Muscle layer of colon (tissue), 2 donors: ENCODE data around the gene GLS.

Experiments used
- H3K27ac ChIP-seq: one replicate; pipeline ENCODE4 v1.7.0; 2013; ENCODE audit warnings: low read depth, mild to moderate bottlenecking, low read length, moderate library complexity
- H3K27me3 ChIP-seq, 2 donors: one replicate each; pipeline ENCODE4 v1.7.0; 2013; ENCODE audit warnings: low read length in 2 of 2, mild to moderate bottlenecking in 2 of 2; ENCODE audit not compliant: insufficient read depth in 2 of 2, control insufficient read depth in 1 of 2
- H3K36me3 ChIP-seq: one replicate; pipeline ENCODE4 v1.7.0; 2013; ENCODE audit warnings: mild to moderate bottlenecking, low read length; ENCODE audit not compliant: insufficient read depth
- H3K4me1 ChIP-seq: one replicate; pipeline ENCODE4 v1.7.0; 2013; ENCODE audit warnings: mild to moderate bottlenecking, low read length; ENCODE audit not compliant: insufficient read depth
- H3K4me3 ChIP-seq, 2 donors: one replicate each; pipeline ENCODE4 v1.7.0; 2013; ENCODE audit warnings: low read length in 2 of 2, low read depth in 1 of 2, mild to moderate bottlenecking in 1 of 2, moderate library complexity in 1 of 2
- H3K9ac ChIP-seq: one replicate; pipeline ENCODE4 v1.7.0; 2013; ENCODE audit warnings: low read length
- H3K9me3 ChIP-seq: one replicate; pipeline ENCODE4 v1.7.0; 2013; ENCODE audit warnings: mild to moderate bottlenecking, low read length
- donor health status: abdominal sarcoma.
- donor health status: Adenocarcinoma of cecum.

The GLS gene

DNA sequence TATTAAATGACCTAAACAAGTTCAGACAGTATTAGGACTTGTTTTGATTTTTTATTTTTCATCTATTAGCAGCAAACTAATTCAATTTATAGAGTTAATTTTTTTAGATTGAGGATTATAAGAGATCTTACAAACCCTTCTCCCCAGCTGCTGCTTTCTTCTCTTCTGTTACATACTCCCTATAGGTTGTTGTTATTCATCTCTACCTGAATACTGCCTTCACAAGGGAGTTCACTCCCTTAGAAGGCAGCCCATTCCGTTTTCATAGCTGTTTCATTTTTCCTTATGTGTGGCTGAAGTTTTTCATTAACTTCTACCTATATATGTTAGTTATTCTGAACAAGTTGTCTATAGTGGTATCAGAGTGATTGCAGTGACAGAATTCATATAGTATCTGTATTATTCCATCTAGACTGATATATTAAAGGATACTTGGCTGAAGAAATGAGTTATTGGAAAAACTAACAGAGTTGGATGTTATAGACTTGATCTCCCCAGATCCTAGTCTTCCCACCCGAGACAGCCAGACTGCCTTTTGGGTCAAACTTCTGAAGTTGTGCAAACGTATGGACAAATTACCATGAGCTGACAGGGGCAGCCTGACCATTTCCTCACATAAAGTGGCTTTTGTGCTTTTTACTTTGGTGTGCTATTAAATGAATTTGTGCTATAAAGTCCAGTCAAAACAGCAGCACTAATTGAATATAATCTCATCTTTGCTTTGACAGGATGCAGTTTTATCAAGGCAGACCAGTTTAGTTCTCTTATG is 8.7 kb downstream of the GLS start:
- Histone ChIP-seq H3K4me3 (no peak overlapping the region), H3K36me3 (no peaks in the 10 kb centered on the region), H3K9me3 (no peaks in the 10 kb centered on the region), H3K9ac (no peak overlapping the region), H3K27ac (no peak overlapping the region), H3K4me1 (peaks cover 45% of the 10 kb centered on the region), H3K27me3 (no peaks in the 10 kb centered on the region)

DNA sequence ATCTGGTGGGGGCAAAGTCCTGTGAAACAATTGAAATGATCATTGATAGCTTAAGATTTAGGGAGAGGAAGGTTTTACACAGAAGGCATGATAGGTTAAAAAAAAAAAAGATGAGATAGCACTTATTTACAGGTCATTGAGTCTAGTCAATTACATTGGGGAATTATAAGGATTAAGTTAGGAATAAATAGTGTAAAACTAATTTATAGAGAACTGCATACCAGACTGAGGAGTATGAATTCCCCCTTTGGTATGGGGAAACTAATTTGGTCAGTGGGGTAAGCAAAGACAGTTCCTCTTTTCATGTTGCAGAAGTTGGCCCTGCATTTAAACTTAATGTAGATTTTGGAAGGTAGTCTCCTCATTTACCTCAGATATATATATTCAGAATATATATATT is 10.8 kb downstream of the GLS start:
- Histone ChIP-seq H3K9me3 (no peaks in the 10 kb centered on the region), H3K9ac (no peak overlapping the region), H3K36me3 (peaks cover 8% of the 10 kb centered on the region), H3K4me3 (no peak overlapping the region), H3K4me1 (peaks cover 44% of the 10 kb centered on the region), H3K27me3 (no peaks in the 10 kb centered on the region), H3K27ac (no peak overlapping the region)

DNA sequence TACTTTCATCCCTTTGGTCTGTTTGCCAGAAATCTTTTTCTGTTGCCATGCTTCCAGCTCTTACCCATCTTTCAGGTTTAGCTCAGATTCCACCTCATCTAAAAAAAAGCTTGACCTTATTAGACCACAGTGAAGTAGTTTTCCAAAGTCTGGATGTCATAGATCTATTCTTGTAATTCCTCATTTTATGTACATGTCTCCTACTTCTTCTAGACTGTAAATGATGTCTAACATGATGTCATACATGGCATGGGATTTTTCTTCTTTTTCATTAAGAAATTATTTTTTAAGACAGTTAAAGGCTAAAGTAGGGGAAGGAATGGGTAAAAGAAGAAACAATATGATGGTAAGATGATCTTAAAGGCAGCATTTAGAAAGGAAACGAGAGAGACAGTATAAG is 11.3 kb downstream of the GLS start:
- H3K27ac ChIP-seq: no peak overlapping the region
- H3K4me3 ChIP-seq: no peak overlapping the region
- no peaks in the 10 kb centered on the region for H3K27me3 ChIP-seq
- H3K36me3 ChIP-seq: peaks cover 12% of the 10 kb centered on the region
- H3K9me3 ChIP-seq: no peaks in the 10 kb centered on the region
- H3K9ac ChIP-seq: no peak overlapping the region
- H3K4me1 ChIP-seq: peaks cover 43% of the 10 kb centered on the region

DNA sequence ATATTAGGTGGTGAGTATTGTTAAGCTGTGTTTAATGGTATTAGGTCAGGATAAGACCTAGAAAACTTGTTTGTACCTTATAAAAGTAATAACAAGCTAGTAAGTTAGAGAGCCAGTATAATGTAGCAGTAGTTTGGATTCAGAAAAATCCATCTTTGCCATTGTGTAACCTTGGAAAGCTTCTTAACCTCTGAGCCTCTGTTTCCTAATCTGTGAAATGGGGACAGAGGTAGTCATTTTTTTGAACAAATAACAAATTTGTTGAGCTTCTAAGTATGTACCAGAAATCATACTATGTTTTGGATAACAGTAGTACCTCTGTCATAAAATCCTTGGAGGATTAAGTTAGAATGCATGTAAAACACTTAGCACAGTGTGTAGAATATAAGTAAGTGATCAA is 12.5 kb downstream of the GLS start:
- Histone ChIP-seq H3K36me3 (peaks cover 12% of the 10 kb centered on the region), H3K27ac (no peak overlapping the region), H3K4me1 (peaks cover 31% of the 10 kb centered on the region), H3K9ac (no peak overlapping the region), H3K9me3 (no peaks in the 10 kb centered on the region), H3K27me3 (no peaks in the 10 kb centered on the region), H3K4me3 (no peak overlapping the region)

DNA sequence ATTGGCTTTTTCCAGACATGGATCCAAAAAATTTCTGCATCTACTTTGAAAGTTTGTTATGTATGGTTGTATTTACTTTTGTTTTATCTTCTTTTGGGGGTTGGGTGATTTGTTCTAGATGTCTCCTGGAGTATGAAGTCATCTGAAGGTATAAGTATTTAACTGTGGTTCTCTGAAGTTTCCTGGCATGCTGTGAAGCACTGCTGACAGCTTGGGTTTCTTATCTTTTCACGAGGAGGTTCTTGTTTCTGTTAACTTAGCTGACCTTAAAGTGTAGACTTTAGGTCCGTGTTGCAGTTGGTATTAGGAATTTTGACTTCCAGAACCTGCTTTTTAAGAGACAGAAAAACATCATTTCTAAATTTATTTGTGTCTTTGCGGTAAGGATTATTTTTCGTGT is 15.9 kb downstream of the GLS start:
- Histone ChIP-seq H3K27ac (no peak overlapping the region), H3K4me3 (no peak overlapping the region), H3K4me1 (peaks cover 11% of the 10 kb centered on the region), H3K36me3 (peaks cover 18% of the 10 kb centered on the region), H3K9me3 (no peaks in the 10 kb centered on the region), H3K9ac (no peak overlapping the region), H3K27me3 (no peaks in the 10 kb centered on the region)

DNA sequence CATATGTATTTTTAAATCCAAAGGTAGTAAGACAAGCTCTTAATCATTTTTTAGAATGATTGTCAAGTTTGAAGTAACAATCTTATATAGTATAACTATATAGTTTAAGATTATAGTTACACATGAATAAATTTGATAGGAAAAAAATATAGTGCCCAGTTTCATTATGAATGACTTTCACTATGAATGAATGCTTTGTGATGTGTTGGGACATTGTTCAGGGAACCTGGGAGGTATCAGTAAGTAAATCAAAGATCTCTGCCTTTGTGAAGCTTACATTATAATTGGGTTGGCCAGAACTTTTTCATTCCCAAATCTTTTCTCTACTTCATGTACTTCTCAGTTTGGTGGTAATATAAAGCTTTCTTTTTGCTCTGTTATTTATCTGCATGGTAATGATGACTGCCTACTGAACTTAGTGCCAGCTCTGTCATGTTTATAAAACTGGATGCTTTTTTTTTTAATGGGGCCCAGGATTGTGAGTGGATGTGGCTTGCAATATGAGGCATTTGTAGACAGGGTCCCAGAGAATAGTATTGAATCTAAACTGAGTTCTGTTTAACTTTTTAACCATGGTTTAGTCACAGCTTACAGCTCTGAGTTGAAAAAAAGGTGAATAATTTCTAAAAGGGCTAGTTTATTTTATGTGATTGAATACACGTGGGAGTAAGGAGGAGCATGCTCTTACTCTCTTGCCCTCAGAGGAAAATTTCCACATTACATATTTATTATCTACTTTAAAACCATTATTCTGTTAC is 23.3 kb downstream of the GLS start:
- no peak overlapping the region for H3K9ac ChIP-seq
- no peaks in the 10 kb centered on the region for H3K9me3 ChIP-seq
- H3K4me1 ChIP-seq: no peaks in the 10 kb centered on the region
- H3K36me3 ChIP-seq: peaks cover 20% of the 10 kb centered on the region
- H3K27ac ChIP-seq: no peak overlapping the region
- no peak overlapping the region for H3K4me3 ChIP-seq
- H3K27me3 ChIP-seq: no peaks in the 10 kb centered on the region

DNA sequence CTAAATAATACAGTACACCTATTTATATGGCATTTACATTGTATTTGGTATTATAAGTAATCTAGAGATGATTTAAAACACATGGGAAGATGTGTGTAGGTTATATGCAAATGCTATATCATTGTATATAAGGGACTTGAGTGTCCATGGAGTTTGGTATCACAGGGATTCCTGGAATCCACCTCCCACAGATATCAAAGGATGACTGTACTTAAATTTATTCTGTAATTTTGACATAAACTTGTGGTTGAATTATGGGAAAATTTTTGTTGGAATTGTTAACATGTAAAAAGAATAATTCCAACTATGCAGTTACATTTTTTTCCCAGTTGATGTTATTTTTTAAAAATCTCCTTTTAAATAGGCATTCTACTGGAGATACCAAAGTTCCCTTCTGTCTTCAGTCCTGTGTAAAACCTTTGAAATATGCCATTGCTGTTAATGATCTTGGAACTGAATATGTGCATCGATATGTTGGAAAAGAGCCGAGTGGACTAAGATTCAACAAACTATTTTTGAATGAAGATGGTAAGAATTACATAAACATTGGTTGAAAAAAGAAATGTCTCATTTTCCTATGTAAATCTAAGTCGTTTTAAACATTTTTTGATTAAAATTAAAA is 24.1 kb downstream of the GLS start:
- H3K4me3 ChIP-seq: no peak overlapping the region
- H3K27ac ChIP-seq: no peak overlapping the region
- H3K36me3 ChIP-seq: peaks cover 20% of the 10 kb centered on the region
- no peak overlapping the region for H3K9ac ChIP-seq
- no peaks in the 10 kb centered on the region for H3K9me3 ChIP-seq
- no peaks in the 10 kb centered on the region for H3K4me1 ChIP-seq
- H3K27me3 ChIP-seq: no peaks in the 10 kb centered on the region

DNA sequence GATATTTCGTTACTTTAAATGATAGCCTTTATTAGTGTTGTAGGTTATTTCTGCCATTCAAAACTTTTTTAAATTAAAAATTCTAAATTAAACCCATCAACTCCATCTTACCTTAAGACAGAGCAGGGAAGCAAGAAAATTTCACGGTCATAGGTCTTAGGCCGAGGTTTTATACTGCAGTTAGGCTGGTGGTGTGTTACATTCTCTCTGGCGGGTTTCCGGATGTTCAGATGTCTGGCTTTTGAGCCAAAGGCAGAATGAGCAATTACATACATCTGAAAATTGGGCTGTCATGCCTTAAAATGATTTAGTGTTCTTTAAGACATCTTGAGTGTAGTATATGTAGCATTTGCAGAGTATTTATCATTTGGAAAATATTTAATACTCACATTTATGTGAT is 27.9 kb downstream of the GLS start:
- Histone ChIP-seq H3K27me3 (no peaks in the 10 kb centered on the region), H3K9ac (no peak overlapping the region), H3K36me3 (no peaks in the 10 kb centered on the region), H3K4me3 (no peak overlapping the region), H3K27ac (no peak overlapping the region), H3K4me1 (no peaks in the 10 kb centered on the region), H3K9me3 (no peaks in the 10 kb centered on the region)

DNA sequence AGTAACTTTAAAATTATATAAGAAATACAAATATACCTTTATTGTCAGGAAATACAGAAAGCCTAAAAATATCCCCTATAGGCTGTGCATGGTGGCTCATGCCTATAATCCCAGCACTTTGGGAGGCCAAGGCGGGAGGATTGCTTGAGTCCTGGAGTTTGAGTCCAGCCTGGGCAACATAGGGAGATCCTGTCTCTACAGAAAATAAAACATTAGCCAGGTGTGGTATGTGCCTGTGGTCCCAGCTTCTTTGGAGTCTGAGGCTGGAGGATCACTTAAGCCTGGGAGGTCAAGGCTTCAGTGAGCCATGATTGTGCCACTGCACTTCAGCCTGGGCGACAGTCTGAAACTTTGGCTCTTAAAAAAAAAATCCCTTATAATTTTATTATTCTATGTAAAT is 29.1 kb downstream of the GLS start:
- Histone ChIP-seq H3K4me1 (no peaks in the 10 kb centered on the region), H3K9ac (no peak overlapping the region), H3K4me3 (no peak overlapping the region), H3K27me3 (no peaks in the 10 kb centered on the region), H3K27ac (no peak overlapping the region), H3K9me3 (no peaks in the 10 kb centered on the region), H3K36me3 (no peaks in the 10 kb centered on the region)

DNA sequence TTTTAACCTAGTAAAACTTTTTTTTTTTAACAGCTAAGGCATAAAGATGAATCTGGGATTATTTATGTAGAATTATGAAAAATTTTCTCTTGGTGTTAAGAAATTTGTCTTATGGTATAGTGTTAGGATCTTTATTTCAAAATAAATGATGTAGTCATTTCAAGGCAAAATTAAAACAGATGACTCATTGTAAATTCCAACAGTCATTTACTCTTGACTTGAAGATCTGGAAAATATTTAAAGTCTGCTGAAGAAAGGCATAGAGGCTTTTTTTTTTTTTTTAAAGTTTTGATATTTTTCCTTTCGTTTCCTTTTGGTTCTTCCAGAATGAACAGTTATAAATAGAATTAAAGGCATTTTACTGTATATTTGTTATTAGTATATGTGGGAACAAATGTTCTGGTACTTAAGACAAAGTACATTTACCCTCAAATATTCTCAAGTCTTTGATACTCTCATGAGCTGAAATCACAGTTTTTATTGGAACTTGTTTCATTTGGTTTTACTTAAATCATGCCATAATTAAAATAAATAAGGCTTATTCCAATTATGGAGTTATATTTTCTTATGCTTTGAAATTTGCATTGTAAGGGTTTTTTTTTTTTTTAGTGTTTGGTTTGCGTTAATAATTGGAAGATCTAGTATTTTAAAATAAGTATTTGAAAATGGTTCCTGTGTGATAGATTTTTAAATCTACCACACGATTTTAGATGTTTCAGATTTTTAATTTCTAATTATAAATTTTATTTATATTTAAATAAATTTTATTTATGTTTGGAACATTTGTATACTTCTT is 29.9 kb downstream of the GLS start:
- no peaks in the 10 kb centered on the region for H3K4me1 ChIP-seq
- no peak overlapping the region for H3K4me3 ChIP-seq
- no peaks in the 10 kb centered on the region for H3K9me3 ChIP-seq
- no peak overlapping the region for H3K9ac ChIP-seq
- H3K36me3 ChIP-seq: peaks cover 2% of the 10 kb centered on the region
- H3K27ac ChIP-seq: no peak overlapping the region
- no peaks in the 10 kb centered on the region for H3K27me3 ChIP-seq

DNA sequence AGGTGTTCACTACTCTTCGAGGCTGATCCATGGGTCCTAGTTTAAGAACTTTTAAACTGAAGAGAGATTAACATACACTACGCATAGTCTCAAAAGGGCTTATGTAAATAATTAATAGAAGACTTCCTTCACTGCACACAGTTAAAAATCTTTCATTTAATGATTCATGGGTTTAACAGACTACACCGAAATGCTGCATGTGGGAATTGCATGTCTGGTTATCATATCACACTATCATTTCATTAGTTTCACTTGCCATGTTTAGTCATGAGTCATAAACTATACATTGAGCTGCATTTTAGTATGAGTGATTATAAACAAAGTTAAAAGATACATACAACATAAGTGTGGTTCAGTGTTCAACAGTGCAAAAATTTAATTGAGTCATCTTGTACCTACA is 31.2 kb downstream of the GLS start:
- Histone ChIP-seq H3K4me1 (no peaks in the 10 kb centered on the region), H3K27ac (no peak overlapping the region), H3K9me3 (no peaks in the 10 kb centered on the region), H3K9ac (no peak overlapping the region), H3K4me3 (no peak overlapping the region), H3K27me3 (no peaks in the 10 kb centered on the region), H3K36me3 (peaks cover 4% of the 10 kb centered on the region)
